ENCODE data around the gene GGT6.

- TF ChIP-seq POLR2A (IDR thresholded peaks at IDR 0.05) (no peak), CTCF (IDR thresholded peaks at IDR 0.05) (no peak)
These were observed 30.7 kb downstream of the GGT6 start for GRCh38 chr17:4529533-4530152.

Measured in Peyer's patch (tissue), 4 donors.